AG04450 (cell line): ENCODE data around the gene MFSD11. TPM values are rescaled to one million over a fixed set of nuclear protein-coding genes. Genes with fewer than 3 reads are reported as not detected.
A peak's percentile ranks its signal among the peaks of the same experiment; 100 is the strongest.
"Not testable (repeated sequence)": the region's sequence is repeated elsewhere in the genome, so short reads cannot be mapped to it uniquely, and the experiment has no call there.

ENCODE experiments used
- CTCF ChIA-PET: fragments of 300-600, 350-600 bp; formaldehyde crosslinking; extraction: SDS; loops from one replicate; lab custom pipeline; 2022; ENCODE audit warnings: antibody characterized with exemption, inconsistent platforms; lab: Charles Lee
- POLR2A ChIA-PET: fragments of 350-600 bp; formaldehyde crosslinking; extraction: SDS; loops from one replicate; lab custom pipeline; 2021; ENCODE audit warnings: antibody characterized with exemption, inconsistent platforms; lab: Yijun Ruan, JAX
- DNase-seq: peaks from one replicate; pipeline ENCODE4 v3.0.0-alpha.2; 2011; ENCODE audit warnings: low read depth, low spot score
- H3K27ac ChIP-seq: one replicate; pipeline ENCODE4 v1.5.1; 2012; ENCODE audit warnings: low read depth, low read length, control low read depth
- H3K27me3 ChIP-seq: one replicate; pipeline ENCODE4 v1.6.0; 2012; ENCODE audit warnings: low read length; ENCODE audit not compliant: control insufficient read depth, insufficient read depth
- H3K4me3 ChIP-seq: 2 replicates; pipeline ENCODE4 v1.5.1; 2011; ENCODE audit warnings: mild to moderate bottlenecking, low read depth, low read length, control low read depth
- H3K9me3 ChIP-seq: 2 replicates; pipeline ENCODE4 v1.5.1; 2012; ENCODE audit warnings: low read length; ENCODE audit not compliant: control insufficient read depth, insufficient read depth
- polyA plus RNA-seq: library from polyadenylated mRNA; depleted of rRNA; stranded (reverse); fragments of >200 nt; gene quantifications from 2 replicates; pipeline ENCODE4 v1.2.3, GENCODE V29; 2011
- TF ChIP-seq, protein P1 (sequence below): IDR thresholded peaks from 2 replicates; pipeline ENCODE4 v1.5.1; 2011; ENCODE audit warnings: low read depth, low read length, control low read depth, inconsistent platforms

The MFSD11 gene
- polyA plus RNA-seq, 1 experiment = 21.1 TPM

DNA sequence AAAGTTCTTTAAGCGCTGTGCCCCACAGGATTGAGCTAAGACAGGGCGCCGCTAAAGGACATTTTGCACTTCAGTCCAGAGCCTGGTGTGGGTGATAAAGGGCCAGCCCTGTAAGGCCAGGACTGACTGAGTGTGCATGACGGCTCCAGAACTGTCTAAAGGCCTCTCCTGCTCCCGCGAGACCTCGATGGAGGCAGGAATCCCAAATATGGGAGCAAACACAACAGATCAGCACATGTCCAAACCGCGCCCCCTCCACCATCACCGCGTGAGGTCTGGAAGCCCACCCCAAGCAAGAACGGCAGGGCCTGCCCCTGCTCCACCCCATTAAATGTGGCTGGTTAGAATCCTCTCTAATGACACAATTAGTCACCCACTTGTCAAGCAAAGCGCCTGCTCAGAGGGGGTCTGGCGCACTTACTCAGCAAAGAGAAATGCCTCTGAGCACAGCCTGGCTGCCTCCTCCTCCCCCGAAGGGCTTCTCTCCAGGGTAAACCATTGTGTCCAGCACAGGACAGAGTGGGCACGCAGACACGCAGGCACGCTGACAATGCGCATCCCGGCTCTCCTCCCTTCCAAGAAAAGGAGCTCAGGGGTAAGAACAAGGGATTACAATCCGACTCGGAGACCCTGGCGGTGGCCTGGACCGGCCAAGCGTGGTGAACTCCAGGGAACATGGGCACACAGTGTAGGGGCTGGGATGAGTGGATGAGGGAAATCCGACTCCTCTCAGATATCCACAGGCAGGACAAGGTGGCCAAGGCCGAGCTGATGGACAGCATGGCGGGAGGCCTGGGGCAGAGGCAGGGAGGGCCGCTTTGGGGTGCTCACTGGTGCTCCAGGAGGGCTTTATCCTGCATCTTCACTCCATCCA lies 28.6 kb upstream of the MFSD11 start:
- TF ChIP-seq, protein P1, sequence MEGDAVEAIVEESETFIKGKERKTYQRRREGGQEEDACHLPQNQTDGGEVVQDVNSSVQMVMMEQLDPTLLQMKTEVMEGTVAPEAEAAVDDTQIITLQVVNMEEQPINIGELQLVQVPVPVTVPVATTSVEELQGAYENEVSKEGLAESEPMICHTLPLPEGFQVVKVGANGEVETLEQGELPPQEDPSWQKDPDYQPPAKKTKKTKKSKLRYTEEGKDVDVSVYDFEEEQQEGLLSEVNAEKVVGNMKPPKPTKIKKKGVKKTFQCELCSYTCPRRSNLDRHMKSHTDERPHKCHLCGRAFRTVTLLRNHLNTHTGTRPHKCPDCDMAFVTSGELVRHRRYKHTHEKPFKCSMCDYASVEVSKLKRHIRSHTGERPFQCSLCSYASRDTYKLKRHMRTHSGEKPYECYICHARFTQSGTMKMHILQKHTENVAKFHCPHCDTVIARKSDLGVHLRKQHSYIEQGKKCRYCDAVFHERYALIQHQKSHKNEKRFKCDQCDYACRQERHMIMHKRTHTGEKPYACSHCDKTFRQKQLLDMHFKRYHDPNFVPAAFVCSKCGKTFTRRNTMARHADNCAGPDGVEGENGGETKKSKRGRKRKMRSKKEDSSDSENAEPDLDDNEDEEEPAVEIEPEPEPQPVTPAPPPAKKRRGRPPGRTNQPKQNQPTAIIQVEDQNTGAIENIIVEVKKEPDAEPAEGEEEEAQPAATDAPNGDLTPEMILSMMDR = no peak
- POLR2A ChIA-PET = interaction anchor here (0.5 to 1.5 kb wide), 8 partner anchors 8 to 152 kb away, joined by 3 to 8 read pairs (median 4); no protein-coding TSS in a partner anchor
- DNase-seq = peak; percentile 95
- Histone ChIP-seq H3K27ac (peak overlapping the region; percentile 96), H3K27me3 (no peaks in the 10 kb centered on the region), H3K9me3 (no peaks in the 10 kb centered on the region), H3K4me3 (peak overlapping the region; percentile 88)
- CTCF ChIA-PET = interaction anchor here (0.6 to 1.8 kb wide), 5 partner anchors 28 to 207 kb away, joined by 3 to 4 read pairs (median 4); no protein-coding TSS in a partner anchor

DNA sequence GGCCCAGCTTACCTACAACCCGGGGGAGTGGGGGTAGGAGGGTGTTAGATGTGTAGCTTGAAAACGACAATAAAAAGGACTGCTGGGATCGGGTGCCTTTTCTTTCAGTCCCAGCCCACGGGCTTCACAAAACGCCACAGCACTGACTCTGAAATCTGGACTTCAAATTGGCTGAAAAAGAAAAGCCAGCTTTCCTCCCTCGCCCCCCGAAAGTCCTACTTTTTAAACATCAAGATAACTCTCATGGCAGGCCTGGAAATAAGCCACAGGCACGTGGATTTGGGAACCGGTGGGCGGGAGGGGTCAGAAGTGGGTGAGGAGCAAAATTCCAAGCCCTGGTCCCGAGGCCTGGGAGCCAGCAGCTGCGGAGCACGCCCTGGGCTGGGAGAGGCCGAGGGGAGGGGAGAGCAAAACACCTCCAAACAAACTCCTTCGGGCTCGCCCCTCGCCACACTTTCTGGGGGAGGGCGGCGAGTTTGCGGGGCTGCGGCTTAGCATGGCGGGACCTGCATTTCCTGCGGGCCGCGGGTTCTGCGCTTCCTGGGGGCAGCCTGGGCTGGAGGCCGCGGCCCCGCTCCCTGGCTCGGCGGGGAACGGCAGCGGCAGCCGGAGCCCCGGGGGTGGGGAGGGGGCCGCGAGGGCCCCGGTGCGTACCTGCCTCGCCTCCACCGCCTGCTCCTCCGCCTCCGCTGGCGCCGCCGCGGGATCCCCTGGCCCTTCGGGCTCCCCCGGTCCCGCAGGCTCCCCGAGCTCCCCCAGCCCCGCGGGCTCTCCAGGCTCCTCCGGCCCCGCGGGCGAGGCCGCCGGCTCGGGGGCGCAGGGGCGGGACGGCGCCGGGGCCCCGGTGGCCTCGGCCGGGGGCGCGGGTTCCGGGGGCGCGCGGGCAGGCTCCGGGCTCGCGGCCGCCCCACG lies 27.7 kb upstream of the MFSD11 start:
- H3K9me3 ChIP-seq, DNase-seq, H3K27me3 ChIP-seq: not testable (repeated sequence)
- peak overlapping the region; percentile 88 for H3K4me3 ChIP-seq
- POLR2A ChIA-PET = interaction anchor here (0.6 to 1.9 kb wide), 9 partner anchors 9 to 153 kb away, joined by 3 to 9 read pairs (median 4); no protein-coding TSS in a partner anchor
- CTCF ChIA-PET = interaction anchor here (0.8 to 2.6 kb wide), 6 partner anchors 28 to 187 kb away, joined by 3 to 7 read pairs (median 4); no protein-coding TSS in a partner anchor
- peak overlapping the region; percentile 96 for H3K27ac ChIP-seq

DNA sequence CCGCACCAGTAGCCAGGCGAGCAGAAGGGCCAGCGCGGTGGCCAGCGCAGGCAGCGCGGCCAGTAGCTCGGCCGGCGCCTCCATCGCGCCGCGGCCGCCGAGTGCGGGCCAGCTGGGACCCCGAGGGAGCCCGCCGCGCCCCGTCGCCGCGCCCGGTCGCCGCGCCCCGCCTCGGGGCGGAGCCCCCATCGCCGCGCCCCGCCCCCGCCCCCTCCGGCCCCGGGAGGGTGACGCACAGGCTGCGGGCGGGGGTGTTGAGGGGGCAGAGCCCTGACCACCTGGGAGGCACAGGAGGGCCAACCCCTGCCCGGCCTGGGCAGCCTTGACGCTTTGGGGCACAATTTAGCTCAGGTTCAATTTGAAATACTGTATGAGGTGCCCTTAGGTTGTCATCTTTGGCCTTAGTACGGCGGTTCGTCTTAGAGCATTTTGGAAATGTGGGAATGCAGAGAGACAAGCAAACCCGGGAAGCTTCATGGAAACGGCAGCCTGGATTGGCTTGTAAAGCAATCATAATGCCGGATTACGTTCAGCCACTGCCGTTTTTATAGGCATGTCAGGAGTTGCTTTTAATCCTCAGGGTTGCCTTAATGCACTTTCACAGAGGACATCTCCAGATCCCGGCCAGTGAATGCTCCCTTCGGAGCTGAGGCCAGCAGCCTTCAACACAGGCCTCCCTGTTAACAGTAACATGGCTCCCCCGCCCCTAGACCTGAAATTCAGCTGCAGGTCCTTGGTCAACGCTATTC lies 26.9 kb upstream of the MFSD11 start, which contains the start of gene MXRA7:
TSS of gene MXRA7 (minus strand) at position 103 of the 749 bp plus-strand sequence. CDS start at position 84, 19 bp downstream.
- no peak for DNase-seq
- CTCF ChIA-PET = interaction anchor here (0.9 to 2.6 kb wide), 2 partner anchors 29 to 188 kb away, joined by 3 to 7 read pairs; no protein-coding TSS in a partner anchor
- no peaks in the 10 kb centered on the region for H3K27me3 ChIP-seq
- peak within 1 kb of the TSS; percentile 96 for H3K27ac ChIP-seq
- no peaks in the 10 kb centered on the region for H3K9me3 ChIP-seq
- peak within 1 kb of the TSS; percentile 88 for H3K4me3 ChIP-seq
- TF ChIP-seq, protein P1 = no peak
- POLR2A ChIA-PET = interaction anchor here (0.6 to 1.9 kb wide), 7 partner anchors 16 to 1482 kb away, joined by 3 to 9 read pairs (median 6); no protein-coding TSS in a partner anchor

DNA sequence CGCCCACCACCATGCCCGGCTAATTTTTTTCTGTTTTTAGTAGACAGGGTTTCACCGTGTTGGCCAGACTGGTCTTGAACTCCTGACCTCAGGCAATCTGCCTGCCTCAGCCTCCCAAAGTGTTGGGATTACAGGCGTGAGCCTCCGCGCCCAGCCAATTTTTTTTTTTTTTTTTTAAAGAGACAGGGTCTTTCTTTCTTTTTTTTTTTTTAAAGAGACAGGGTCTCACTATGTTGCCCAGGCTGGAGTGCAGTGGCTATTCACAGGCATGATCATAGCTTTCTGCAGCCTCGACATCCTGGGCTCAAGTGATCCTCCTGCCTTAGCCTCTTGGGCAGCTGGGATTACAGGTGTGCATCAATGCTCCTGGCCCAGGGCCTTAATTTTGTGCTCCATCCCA lies 25.6 kb upstream of the MFSD11 start:
- H3K27ac ChIP-seq, H3K9me3 ChIP-seq, DNase-seq, H3K4me3 ChIP-seq, H3K27me3 ChIP-seq: not testable (repeated sequence)
- ChIA-PET POLR2A (interaction anchor here (1.3 to 1.9 kb wide), 4 partner anchors 14 to 41 kb away, joined by 4 to 9 read pairs (median 6); partner anchors contain the start of genes JMJD6 and METTL23), CTCF (interaction anchor here (2.6 kb wide), 1 partner anchor 30 kb away, joined by 7 read pairs; no protein-coding TSS in a partner anchor)

DNA sequence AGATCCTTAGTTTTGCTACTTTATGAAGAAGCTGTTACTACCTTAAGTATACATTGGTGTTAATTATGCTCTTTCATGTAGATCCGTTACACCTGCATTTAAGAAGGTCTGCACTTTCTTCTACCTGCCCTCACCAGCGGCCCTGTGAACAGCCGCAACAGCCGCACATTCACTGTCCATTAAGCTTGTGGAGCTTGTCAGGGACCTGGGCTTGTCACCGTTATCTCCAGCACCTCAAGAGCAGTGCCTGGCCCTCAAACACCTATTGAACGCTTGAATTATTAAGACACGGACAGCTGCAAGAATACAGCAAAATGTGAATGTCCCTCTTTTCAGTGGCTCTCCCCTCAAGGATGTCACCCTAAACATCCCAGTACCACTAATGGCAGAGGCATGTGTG lies 24.2 kb upstream of the MFSD11 start:
- DNase-seq = no peak
- no peak overlapping the region for H3K27ac ChIP-seq
- TF ChIP-seq, protein P1 = no peak
- no peaks in the 10 kb centered on the region for H3K9me3 ChIP-seq
- POLR2A ChIA-PET = interaction anchor here (1.4 kb wide), 1 partner anchor 12 kb away, joined by 5 read pairs; the partner anchor contains the start of genes JMJD6 and METTL23
- H3K27me3 ChIP-seq = no peaks in the 10 kb centered on the region
- CTCF ChIA-PET = interaction anchor here (1.4 to 2.9 kb wide), 8 partner anchors 10 to 191 kb away, joined by 4 to 18 read pairs (median 8); partner anchors contain the start of genes JMJD6 and METTL23
- H3K4me3 ChIP-seq = no peak overlapping the region
